ENCODE data around the gene VAMP3. TPM values are rescaled to one million over a fixed set of nuclear protein-coding genes. Genes with fewer than 3 reads are reported as not detected.

The VAMP3 gene
- total and polyA plus RNA-seq, 2 donors (not counting 1 experiment from before 2014, with no cell fraction given): 22.4 to 49.6 TPM

DNA sequence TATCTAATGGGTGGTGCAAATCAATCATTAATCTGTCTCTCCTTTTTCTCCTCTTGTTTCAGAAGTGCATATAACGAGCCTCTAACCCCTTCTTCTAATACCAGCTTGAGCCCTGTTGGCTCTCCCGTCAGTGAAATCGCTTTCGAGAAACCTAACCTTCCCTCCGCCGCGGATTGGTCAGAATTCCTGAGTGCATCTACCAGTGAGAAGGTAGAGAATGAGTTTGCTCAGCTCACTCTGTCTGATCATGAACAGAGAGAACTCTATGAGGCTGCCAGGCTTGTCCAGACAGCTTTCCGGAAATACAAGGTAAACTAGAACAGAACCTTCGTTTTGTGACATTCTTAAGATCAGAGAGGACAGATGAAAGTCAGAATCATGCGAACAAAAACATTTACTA is 25.3 kb upstream of the VAMP3 start:
- Mint-ChIP-seq H3K27ac (no peak overlapping the region), H3K9me3 (ENCODE audit: insufficient read depth) (no peaks in the 10 kb centered on the region), H3K4me1 (no peaks in the 10 kb centered on the region), H3K4me3 (no peak overlapping the region), H3K27me3 (no peaks in the 10 kb centered on the region)
- CTCF ChIA-PET: interaction anchor here (11.3 kb wide), 1 partner anchor 78 kb away, joined by 504 read pairs; no protein-coding TSS in a partner anchor
- Histone ChIP-seq H3K36me3 (replicated peaks in 1 of 2; ENCODE audit: control extremely low read depth in 1 of 2, control insufficient read depth in 1 of 2, extremely low read depth in 1 of 2, insufficient read depth in 2 of 2, low read length in 1 of 2) (peaks cover 0 to 2% of the 10 kb centered on the region in 2 experiments), H3K9ac (ENCODE audit: low read length) (no peak overlapping the region), H4K20me1 (ENCODE audit: control insufficient read depth, insufficient read depth, low read length, poor library complexity, severe bottlenecking) (no peaks in the 10 kb centered on the region), H3K79me2 (ENCODE audit: control insufficient read depth, insufficient read depth, low read length) (no peaks in the 10 kb centered on the region), H3K27ac (ENCODE audit: low read length in 2 of 2) (no peak overlapping the region), H3K4me3 (ENCODE audit: control extremely low read depth in 1 of 5, extremely low read depth in 1 of 5, insufficient read depth in 1 of 5, low read depth in 2 of 5, low read length in 4 of 5) (no peak overlapping the region), H3K27me3 (replicated peaks in 1 of 4; ENCODE audit: control extremely low read depth in 1 of 4, control insufficient read depth in 3 of 4, insufficient read depth in 4 of 4, low read length in 3 of 4) (no peaks in the 10 kb centered on the region), H2AFZ (ENCODE audit: insufficient read depth, low read depth, low read length, poor library complexity, severe bottlenecking) (no peak overlapping the region), H3K4me1 (ENCODE audit: control insufficient read depth in 2 of 2, insufficient read depth in 2 of 2, low read length in 2 of 2) (no peaks in the 10 kb centered on the region), H3K4me2 (replicated peaks; ENCODE audit: low read depth, low read length, poor library complexity, severe bottlenecking) (no peak overlapping the region), H3K9me3 (ENCODE audit: control extremely low read depth in 1 of 3, control insufficient read depth in 2 of 3, insufficient read depth in 1 of 3, low read length in 2 of 3) (no peaks in the 10 kb centered on the region)
- POLR2A ChIA-PET: no interaction called here
- no peak for DNase-seq
- no peak for TF ChIP-seq EZH2 (IDR thresholded peaks at IDR 0.05; ENCODE audit: borderline replicate concordance, insufficient read depth, low read depth, low read length, poor library complexity, severe bottlenecking)
- TF ChIP-seq, protein P1, sequence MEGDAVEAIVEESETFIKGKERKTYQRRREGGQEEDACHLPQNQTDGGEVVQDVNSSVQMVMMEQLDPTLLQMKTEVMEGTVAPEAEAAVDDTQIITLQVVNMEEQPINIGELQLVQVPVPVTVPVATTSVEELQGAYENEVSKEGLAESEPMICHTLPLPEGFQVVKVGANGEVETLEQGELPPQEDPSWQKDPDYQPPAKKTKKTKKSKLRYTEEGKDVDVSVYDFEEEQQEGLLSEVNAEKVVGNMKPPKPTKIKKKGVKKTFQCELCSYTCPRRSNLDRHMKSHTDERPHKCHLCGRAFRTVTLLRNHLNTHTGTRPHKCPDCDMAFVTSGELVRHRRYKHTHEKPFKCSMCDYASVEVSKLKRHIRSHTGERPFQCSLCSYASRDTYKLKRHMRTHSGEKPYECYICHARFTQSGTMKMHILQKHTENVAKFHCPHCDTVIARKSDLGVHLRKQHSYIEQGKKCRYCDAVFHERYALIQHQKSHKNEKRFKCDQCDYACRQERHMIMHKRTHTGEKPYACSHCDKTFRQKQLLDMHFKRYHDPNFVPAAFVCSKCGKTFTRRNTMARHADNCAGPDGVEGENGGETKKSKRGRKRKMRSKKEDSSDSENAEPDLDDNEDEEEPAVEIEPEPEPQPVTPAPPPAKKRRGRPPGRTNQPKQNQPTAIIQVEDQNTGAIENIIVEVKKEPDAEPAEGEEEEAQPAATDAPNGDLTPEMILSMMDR (IDR thresholded peaks at IDR 0.05): no peak
- ATAC-seq (ENCODE audit: low read depth): no peak
- intact Hi-C loops (cut with micrococcal nuclease): no loop called here
- 100% methylated on average over 3 of the region's 10 CpGs for WGBS (ENCODE audit: insufficient coverage)

DNA sequence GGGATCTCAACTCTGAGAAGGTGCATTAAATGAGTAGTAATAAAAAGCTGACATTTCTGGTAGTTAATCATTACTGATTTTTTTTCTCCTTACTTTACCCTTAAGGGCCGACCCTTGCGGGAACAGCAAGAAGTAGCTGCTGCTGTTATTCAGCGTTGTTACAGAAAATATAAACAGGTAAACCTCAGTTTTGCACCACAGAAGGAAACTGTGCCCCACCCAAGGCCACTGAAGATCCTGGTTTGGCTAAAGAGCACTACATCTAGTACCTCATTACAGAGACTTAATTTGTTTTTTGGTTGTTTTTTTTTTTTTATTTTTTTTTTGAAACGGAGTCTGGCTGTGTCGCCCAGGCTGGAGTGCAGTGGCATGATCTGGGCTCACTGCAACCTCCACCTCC is 23.5 kb upstream of the VAMP3 start:
- Histone ChIP-seq H3K4me3 (ENCODE audit: control extremely low read depth in 1 of 5, extremely low read depth in 1 of 5, insufficient read depth in 1 of 5, low read depth in 2 of 5, low read length in 4 of 5) (no peak overlapping the region), H3K9me3 (ENCODE audit: control extremely low read depth in 1 of 3, control insufficient read depth in 2 of 3, insufficient read depth in 1 of 3, low read length in 2 of 3) (no peaks in the 10 kb centered on the region), H4K20me1 (ENCODE audit: control insufficient read depth, insufficient read depth, low read length, poor library complexity, severe bottlenecking) (no peaks in the 10 kb centered on the region), H3K4me2 (replicated peaks; ENCODE audit: low read depth, low read length, poor library complexity, severe bottlenecking) (no peak overlapping the region), H3K79me2 (ENCODE audit: control insufficient read depth, insufficient read depth, low read length) (no peaks in the 10 kb centered on the region), H3K9ac (ENCODE audit: low read length) (no peak overlapping the region), H3K27me3 (replicated peaks in 1 of 4; ENCODE audit: control extremely low read depth in 1 of 4, control insufficient read depth in 3 of 4, insufficient read depth in 4 of 4, low read length in 3 of 4) (no peaks in the 10 kb centered on the region), H3K36me3 (replicated peaks in 1 of 2; ENCODE audit: control extremely low read depth in 1 of 2, control insufficient read depth in 1 of 2, extremely low read depth in 1 of 2, insufficient read depth in 2 of 2, low read length in 1 of 2) (peaks cover 0 to 2% of the 10 kb centered on the region in 2 experiments), H3K27ac (ENCODE audit: low read length in 2 of 2) (no peak overlapping the region), H2AFZ (ENCODE audit: insufficient read depth, low read depth, low read length, poor library complexity, severe bottlenecking) (no peak overlapping the region), H3K4me1 (ENCODE audit: control insufficient read depth in 2 of 2, insufficient read depth in 2 of 2, low read length in 2 of 2) (peaks cover 0 to 2% of the 10 kb centered on the region in 2 donors)
- ChIA-PET POLR2A (interaction anchor here (0.6 kb wide), 1 partner anchor 67 kb away, joined by 3 read pairs; no protein-coding TSS in a partner anchor), CTCF (interaction anchor here (0.6 to 11.3 kb wide), 4 partner anchors 14 to 1004 kb away, joined by 3 to 504 read pairs (median 3); no protein-coding TSS in a partner anchor)
- no peaks in the 10 kb centered on the region for H3K9me3 Mint-ChIP-seq (ENCODE audit: insufficient read depth)
- TF ChIP-seq, protein P1 (IDR thresholded peaks at IDR 0.05): no peak
- TF ChIP-seq EZH2 (IDR thresholded peaks at IDR 0.05; ENCODE audit: borderline replicate concordance, insufficient read depth, low read depth, low read length, poor library complexity, severe bottlenecking): no peak
- H3K4me1 Mint-ChIP-seq: no peaks in the 10 kb centered on the region
- DNase-seq (no peak), ATAC-seq (ENCODE audit: low read depth) (no peak)
- no peaks in the 10 kb centered on the region for H3K27me3 Mint-ChIP-seq
- H3K27ac Mint-ChIP-seq: no peak overlapping the region
- H3K4me3 Mint-ChIP-seq: no peak overlapping the region
- intact Hi-C loops (cut with micrococcal nuclease): no loop called here
- 80% methylated on average over 1 of the region's 5 CpGs for WGBS (ENCODE audit: insufficient coverage)
